Measurements from ENCODE around the gene ACTG2.

The ACTG2 gene

DNA sequence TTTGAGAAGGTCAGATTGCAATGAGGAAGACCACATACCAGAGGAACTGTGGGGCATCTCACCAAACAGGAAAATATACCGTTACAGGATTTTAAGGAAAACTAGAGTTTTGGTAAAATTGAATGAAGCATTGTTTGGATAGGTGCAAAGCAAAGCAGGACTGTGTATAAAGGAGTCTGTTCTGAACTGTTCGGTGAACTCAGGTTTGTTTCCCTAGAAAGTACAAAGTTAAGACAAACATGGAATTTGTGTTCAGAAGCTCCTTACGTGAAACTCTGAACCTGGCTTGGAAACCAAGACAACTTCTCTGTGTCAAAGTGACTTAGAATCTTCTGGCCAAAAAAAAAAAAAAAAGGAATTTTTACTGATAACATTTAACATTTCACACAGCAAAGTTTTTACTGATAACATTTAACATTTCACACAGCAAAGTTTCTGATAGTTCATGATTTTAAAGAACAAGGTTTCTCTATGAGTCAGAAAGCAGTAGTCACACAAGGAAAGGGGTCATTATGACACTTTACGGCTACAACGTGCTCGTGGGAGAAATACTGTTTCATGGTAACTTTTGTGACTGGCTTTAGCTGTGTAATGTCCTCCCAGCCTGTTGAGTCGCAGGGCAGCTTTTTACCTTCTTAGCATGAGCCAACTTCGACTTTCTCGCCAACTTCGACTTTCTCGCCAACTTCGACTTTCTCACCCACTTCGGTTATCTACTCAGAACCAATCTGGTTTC lies 70.7 kb downstream of the ACTG2 start:
- DNase-seq (ENCODE audit: low read depth, low spot score): no peak

DNA sequence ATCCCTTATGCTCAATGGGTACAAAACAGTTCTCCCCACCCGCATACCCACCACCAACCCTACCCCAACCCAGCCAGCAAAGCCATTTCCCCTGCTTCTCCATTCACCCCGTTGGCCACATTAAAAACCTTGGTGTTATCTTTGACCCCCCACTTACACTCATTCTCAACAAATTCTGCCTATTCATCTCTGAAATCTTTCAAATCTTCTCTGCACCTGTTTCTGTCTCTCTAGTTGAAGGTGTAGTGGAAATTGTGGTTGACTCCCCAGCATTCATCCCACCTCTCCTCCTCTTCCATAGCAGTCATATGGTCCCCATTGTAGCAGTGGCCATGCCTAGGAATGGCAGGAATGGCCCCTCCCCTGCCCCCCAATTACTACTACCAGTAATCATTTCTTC lies 71.4 kb downstream of the ACTG2 start:
- DNase-seq (ENCODE audit: low read depth, low spot score): no peak

DNA sequence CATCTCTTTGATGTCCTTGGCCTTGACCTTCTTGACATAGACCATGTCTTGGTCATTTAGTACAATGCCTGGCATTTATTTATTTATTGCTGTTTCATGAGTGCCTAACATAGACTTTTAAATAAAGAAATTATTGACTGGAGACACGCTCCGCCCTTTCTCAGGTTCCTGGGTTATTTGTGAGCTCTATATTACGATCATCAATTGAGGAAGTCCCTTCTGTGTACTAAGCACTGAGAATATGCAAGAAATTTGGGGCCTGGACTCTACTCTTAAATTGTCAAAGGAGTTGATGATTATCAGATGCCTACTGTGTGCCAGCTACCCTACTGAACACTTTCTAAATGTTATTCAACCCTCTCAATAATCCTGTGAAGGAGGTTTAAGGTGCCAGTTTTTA lies 72.2 kb downstream of the ACTG2 start:
- DNase-seq (ENCODE audit: low read depth, low spot score): no peak

DNA sequence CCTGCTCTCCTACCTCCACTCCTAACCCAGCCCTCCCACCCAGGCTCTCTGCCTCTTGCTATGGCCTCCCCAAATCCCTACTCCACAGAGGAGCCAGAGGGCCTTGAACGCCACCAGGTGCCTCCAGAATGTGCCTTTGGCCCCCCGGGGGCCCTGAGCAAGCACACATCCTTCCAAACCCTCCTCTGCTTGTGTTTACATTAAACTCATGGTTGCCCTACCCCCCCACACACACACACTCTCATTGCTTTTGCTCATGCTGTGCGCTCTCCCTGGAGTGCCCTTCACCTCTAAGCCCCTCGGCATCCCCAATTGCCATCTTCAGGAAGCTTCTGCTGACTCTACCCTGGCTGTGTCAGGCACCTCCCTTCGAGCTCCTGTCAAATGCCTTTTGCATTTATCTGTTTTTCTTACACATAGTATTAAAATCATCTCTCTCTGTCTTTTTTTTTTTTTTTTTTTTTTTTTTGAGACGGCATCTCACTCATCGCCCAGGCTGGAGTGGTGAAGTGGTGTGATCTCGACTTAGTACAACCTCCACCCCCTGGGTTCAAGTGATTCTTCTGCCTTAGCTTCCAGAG lies 75.6 kb downstream of the ACTG2 start:
- no peak for DNase-seq (ENCODE audit: low read depth, low spot score)

DNA sequence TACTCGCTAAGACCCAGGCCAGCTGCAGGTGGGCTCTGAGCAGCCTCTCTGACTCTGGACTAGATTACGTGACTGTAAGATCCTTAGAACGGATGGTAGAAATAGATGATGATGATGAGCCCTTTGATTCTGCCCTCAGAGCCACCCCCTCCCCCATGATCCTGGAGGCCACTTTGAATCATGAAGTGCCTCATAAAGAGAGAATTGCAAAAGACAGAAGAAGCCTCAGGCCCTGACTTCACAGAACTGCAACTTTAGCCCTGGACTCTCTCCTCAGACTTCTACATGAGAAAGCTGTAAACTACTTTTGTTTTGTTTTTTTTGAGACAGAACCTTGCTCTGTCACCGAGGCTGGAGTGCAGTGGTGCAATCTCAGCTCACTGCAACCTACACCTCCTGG lies 76.5 kb downstream of the ACTG2 start:
- no peak for DNase-seq (ENCODE audit: low read depth, low spot score)
